ENCODE results near the gene CRACR2A. TPM values are rescaled to one million over a fixed set of nuclear protein-coding genes. Genes with fewer than 3 reads are reported as not detected.

CRACR2A gene
- total and polyA plus RNA-seq, 2 of the 4 experiments (the other 2 are of a cell fraction), result 0.54 to 0.60 TPM

GRCh38 chr12:3603576-3603975, 149.3 kb downstream of the CRACR2A start:
- H3K56ac ChIP-seq (ENCODE audit: extremely low read depth, insufficient read depth, low read length), result no peak overlapping the region
- no peak overlapping the region for H2BK15ac ChIP-seq (ENCODE audit: low read depth, low read length)
- H2AK9ac ChIP-seq (replicated peaks; ENCODE audit: low read depth, low read length, poor library complexity), result no peak overlapping the region
- H4K8ac ChIP-seq (ENCODE audit: low read depth in 2 of 2, low read length in 2 of 2), result no peak overlapping the region
- no peak overlapping the region for H3K27ac ChIP-seq (ENCODE audit: insufficient read depth, low read length)
- ChIA-PET POLR2A (ENCODE audit: unreplicated experiment) (no interaction called here), CTCF (no interaction called here)
- 70% methylated on average over 2 of the region's 7 CpGs; no CpG with 5 or more reads in 1 of the 2 experiments for WGBS, 2 experiments (ENCODE audit: extremely low coverage in 2 of 2, insufficient read length in 1 of 2)
- no peak overlapping the region for H3K4ac ChIP-seq (ENCODE audit: low read depth, low read length)
- intact Hi-C loops (cut with micrococcal nuclease) (no loop called here), in situ Hi-C loops (cut with MboI; ENCODE audit: low sequenced_read_pairs) (no loop called here), dilution Hi-C loops (cut with HindIII; ENCODE audit: low sequenced_read_pairs, unreplicated experiment) (no loop called here)
- H3K14ac ChIP-seq (replicated peaks; ENCODE audit: low read depth, low read length), result no peak overlapping the region
- no peak overlapping the region for H4K5ac ChIP-seq (ENCODE audit: low read depth, low read length)
- no peak overlapping the region for H2AFZ ChIP-seq (replicated peaks; ENCODE audit: low read length, poor library complexity)
- no peaks in the 10 kb centered on the region for H3K9me3 ChIP-seq (ENCODE audit: control insufficient read depth, insufficient read depth, low read length)
- H3K4me1 ChIP-seq (ENCODE audit: control insufficient read depth, insufficient read depth, low read length), result no peaks in the 10 kb centered on the region
- H3K23ac ChIP-seq (ENCODE audit: low read depth, low read length), result no peak overlapping the region
- no peak overlapping the region for H3K4me2 ChIP-seq (ENCODE audit: low read depth, low read length)
- no peak overlapping the region for H4K91ac ChIP-seq (ENCODE audit: insufficient read depth, low read depth, low read length)
- H3K9me1 ChIP-seq (ENCODE audit: insufficient read depth, low read length), result no peaks in the 10 kb centered on the region
- H2BK20ac ChIP-seq (ENCODE audit: low read depth, low read length), result no peak overlapping the region
- H2AK5ac ChIP-seq (ENCODE audit: low read depth, low read length), result no peak overlapping the region
- H3K79me1 ChIP-seq (ENCODE audit: low read depth in 1 of 2, low read length in 2 of 2), result no peaks in the 10 kb centered on the region
- H3K18ac ChIP-seq (ENCODE audit: low read depth, low read length), result no peak overlapping the region
- H3K27me3 ChIP-seq (ENCODE audit: control insufficient read depth, insufficient read depth, low read length), result peaks cover 13% of the 10 kb centered on the region; the same call in 1 of the 2 replicates
- ATAC-seq (ENCODE audit: low read depth), result no peak
- BruUV-seq (replicated peaks), result no TSS peak
- H2BK120ac ChIP-seq (ENCODE audit: low read depth, low read length), result no peak overlapping the region
- H4K20me1 ChIP-seq (ENCODE audit: insufficient read depth, low read length), result no peaks in the 10 kb centered on the region
- H3K4me3 ChIP-seq (ENCODE audit: insufficient read depth, low read depth, low read length), result no peak overlapping the region
- DNase-seq, result no peak
- H3K9ac ChIP-seq (ENCODE audit: low read depth, low read length), result no peak overlapping the region
- no peak overlapping the region for H2BK5ac ChIP-seq (ENCODE audit: low read depth, low read length, poor library complexity, severe bottlenecking)
- TF ChIP-seq RFX5 (IDR thresholded peaks at IDR 0.05; ENCODE audit: low read depth, low read length) (no peak), CEBPB (IDR thresholded peaks at IDR 0.05; ENCODE audit: low read depth, low read length) (no peak), MAZ (IDR thresholded peaks at IDR 0.05; ENCODE audit: borderline replicate concordance, low read depth, low read length) (no peak), NFE2L2 (IDR thresholded peaks at IDR 0.05; ENCODE audit: low read depth, low read length) (no peak), USF2 (IDR thresholded peaks at IDR 0.05; ENCODE audit: low read depth, low read length) (no peak), POLR2A (IDR thresholded peaks at IDR 0.05; ENCODE audit: low read depth, low read length) (no peak), CHD1 (IDR thresholded peaks at IDR 0.05; ENCODE audit: low read depth, low read length) (no peak), MAFK (IDR thresholded peaks at IDR 0.05; ENCODE audit: low read depth, low read length) (no peak), RAD21 (IDR thresholded peaks at IDR 0.05; ENCODE audit: low read length) (no peak), MXI1 (IDR thresholded peaks at IDR 0.05; ENCODE audit: borderline replicate concordance, low read depth, low read length) (no peak), FOS (IDR thresholded peaks at IDR 0.05; ENCODE audit: low read depth, low read length) (no peak), BHLHE40 (IDR thresholded peaks at IDR 0.05; ENCODE audit: low read depth, low read length) (no peak), RCOR1 (IDR thresholded peaks at IDR 0.05; ENCODE audit: insufficient replicate concordance, low read length) (no peak), SMC3 (IDR thresholded peaks at IDR 0.05; ENCODE audit: low read depth, low read length) (no peak)
- TF ChIP-seq, protein P1, sequence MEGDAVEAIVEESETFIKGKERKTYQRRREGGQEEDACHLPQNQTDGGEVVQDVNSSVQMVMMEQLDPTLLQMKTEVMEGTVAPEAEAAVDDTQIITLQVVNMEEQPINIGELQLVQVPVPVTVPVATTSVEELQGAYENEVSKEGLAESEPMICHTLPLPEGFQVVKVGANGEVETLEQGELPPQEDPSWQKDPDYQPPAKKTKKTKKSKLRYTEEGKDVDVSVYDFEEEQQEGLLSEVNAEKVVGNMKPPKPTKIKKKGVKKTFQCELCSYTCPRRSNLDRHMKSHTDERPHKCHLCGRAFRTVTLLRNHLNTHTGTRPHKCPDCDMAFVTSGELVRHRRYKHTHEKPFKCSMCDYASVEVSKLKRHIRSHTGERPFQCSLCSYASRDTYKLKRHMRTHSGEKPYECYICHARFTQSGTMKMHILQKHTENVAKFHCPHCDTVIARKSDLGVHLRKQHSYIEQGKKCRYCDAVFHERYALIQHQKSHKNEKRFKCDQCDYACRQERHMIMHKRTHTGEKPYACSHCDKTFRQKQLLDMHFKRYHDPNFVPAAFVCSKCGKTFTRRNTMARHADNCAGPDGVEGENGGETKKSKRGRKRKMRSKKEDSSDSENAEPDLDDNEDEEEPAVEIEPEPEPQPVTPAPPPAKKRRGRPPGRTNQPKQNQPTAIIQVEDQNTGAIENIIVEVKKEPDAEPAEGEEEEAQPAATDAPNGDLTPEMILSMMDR (conservative IDR thresholded peaks at IDR 0.05; ENCODE audit: low read depth, low read length), result no peak
- TF ChIP-seq, protein P2, sequence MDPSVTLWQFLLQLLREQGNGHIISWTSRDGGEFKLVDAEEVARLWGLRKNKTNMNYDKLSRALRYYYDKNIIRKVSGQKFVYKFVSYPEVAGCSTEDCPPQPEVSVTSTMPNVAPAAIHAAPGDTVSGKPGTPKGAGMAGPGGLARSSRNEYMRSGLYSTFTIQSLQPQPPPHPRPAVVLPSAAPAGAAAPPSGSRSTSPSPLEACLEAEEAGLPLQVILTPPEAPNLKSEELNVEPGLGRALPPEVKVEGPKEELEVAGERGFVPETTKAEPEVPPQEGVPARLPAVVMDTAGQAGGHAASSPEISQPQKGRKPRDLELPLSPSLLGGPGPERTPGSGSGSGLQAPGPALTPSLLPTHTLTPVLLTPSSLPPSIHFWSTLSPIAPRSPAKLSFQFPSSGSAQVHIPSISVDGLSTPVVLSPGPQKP (IDR thresholded peaks at IDR 0.05; ENCODE audit: borderline replicate concordance, low read depth, low read length), result no peak
- H3K36me3 ChIP-seq (ENCODE audit: control insufficient read depth, insufficient read depth, low read length), result no peaks in the 10 kb centered on the region

All from IMR-90 (cell line).